Breast epithelium (tissue), 4 donors: Measurements from ENCODE around the gene SLC22A23. TPM values are rescaled to one million over a fixed set of nuclear protein-coding genes. Genes with fewer than 3 reads are reported as not detected.

Source experiments
- DNase-seq, 2 donors: peaks; one replicate each; pipeline ENCODE4 v3.0.0-alpha.2; 2019; ENCODE audit warnings: low spot score in 2 of 2
- H3K27ac ChIP-seq, 2 donors: fragments of 200-600 bp; sonication (generic) in 1 of 2; one replicate each; pipeline ENCODE4 v1.5.1; 2016 to 2019; ENCODE audit warnings: mild to moderate bottlenecking in 1 of 2
- H3K27me3 ChIP-seq, 2 donors: fragments of 200-600 bp; sonication (generic) in 1 of 2; one replicate each; pipeline versions ENCODE4 v1.5.1 to v1.6.0; 2017 to 2019; ENCODE audit warnings: control low read depth in 1 of 2, mild to moderate bottlenecking in 1 of 2
- H3K36me3 ChIP-seq: fragments of 200-600 bp; one replicate; pipeline ENCODE4 v1.5.1; 2019
- H3K4me1 ChIP-seq, 2 donors: fragments of 200-600 bp; sonication (generic); one replicate each; pipeline ENCODE4 v1.5.1; 2016 to 2019; ENCODE audit warnings: control low read depth in 1 of 2
- H3K4me3 ChIP-seq, 3 donors: fragments of 200-600 bp; sonication (generic); 1 replicate in 2 of 3; 2 replicates in 1 of 3; pipeline ENCODE4 v1.5.1; 2016 to 2019; ENCODE audit warnings: mild to moderate bottlenecking in 3 of 3, moderate library complexity in 2 of 3
- H3K9me3 ChIP-seq, 2 donors: fragments of 200-600 bp; sonication (generic) in 1 of 2; one replicate each; pipeline ENCODE4 v1.5.1; 2016 to 2019; ENCODE audit warnings: control low read depth in 1 of 2
- CTCF ChIP-seq, 3 donors: fragments of 450-650 bp; IDR thresholded peaks; one replicate each; pipeline ENCODE4 v1.5.1; 2016 to 2017; ENCODE audit warnings: antibody characterized with exemption in 3 of 3, mild to moderate bottlenecking in 3 of 3, moderate library complexity in 3 of 3
- POLR2A ChIP-seq: fragments of 450-650 bp; IDR thresholded peaks from one replicate; pipeline ENCODE4 v1.6.1; 2016; ENCODE audit warnings: antibody characterized with exemption, mild to moderate bottlenecking, moderate library complexity
- POLR2AphosphoS5 ChIP-seq, 3 donors: sonication (generic); formaldehyde crosslinking; IDR thresholded peaks; one replicate each; pipeline ENCODE4 v1.6.1; 2017; ENCODE audit warnings: antibody characterized with exemption in 3 of 3
- intact Hi-C: fragments of 100-400 bp; cut with DNase I; formaldehyde crosslinking; loops from one replicate; pipeline ENCODE4 v1.15.1; 2023; ENCODE audit warnings: low total_unique reads
- total RNA-seq, 3 donors: library from RNA; depleted of rRNA; stranded (reverse); fragments of >200 nt; gene quantifications; one replicate each; pipeline ENCODE4 v1.1.0, GENCODE V29; 2016

Gene SLC22A23
- total RNA-seq, 3 donors from 2014 or later: 10.9 to 26.3 (median 22.9) TPM

GRCh38 chr6:3501826-3502500 lies 45.1 kb upstream of the SLC22A23 start:
- Histone ChIP-seq H3K27me3 (no peaks in the 10 kb centered on the region), H3K27ac (peak overlapping the region; percentile 42 to 77), H3K9me3 (no peaks in the 10 kb centered on the region), H3K36me3 (no peaks in the 10 kb centered on the region), H3K4me1 (no peaks in the 10 kb centered on the region), H3K4me3 (no peak overlapping the region)
- intact Hi-C loops: loop anchor here (2.0 kb wide), 1 partner anchor 71 kb away; no protein-coding TSS in a partner anchor
- no peak for DNase-seq
- TF ChIP-seq CTCF (IDR thresholded peaks at IDR 0.05) (no peak), POLR2AphosphoS5 (IDR thresholded peaks at IDR 0.05) (no peak), POLR2A (no peak)

- DNase-seq: no peak
- H3K27me3 ChIP-seq: no peaks in the 10 kb centered on the region
- TF ChIP-seq POLR2A (no peak), POLR2AphosphoS5 (IDR thresholded peaks at IDR 0.05) (no peak), CTCF (IDR thresholded peaks at IDR 0.05) (no peak)
- peak overlapping the region in 1 of 3 donors; percentile 10 for H3K4me3 ChIP-seq
- peak overlapping the region; percentile 63 to 77 for H3K27ac ChIP-seq
- H3K9me3 ChIP-seq: no peaks in the 10 kb centered on the region
- no peaks in the 10 kb centered on the region for H3K36me3 ChIP-seq
- H3K4me1 ChIP-seq: no peaks in the 10 kb centered on the region
- intact Hi-C loops: loop anchor here (2.0 kb wide), 1 partner anchor 72 kb away; no protein-coding TSS in a partner anchor
These were observed 43.6 kb upstream of the SLC22A23 start for GRCh38 chr6:3500262-3501014.

- Histone ChIP-seq H3K27ac (peak overlapping the region; percentile 63 to 77), H3K9me3 (no peaks in the 10 kb centered on the region), H3K36me3 (no peaks in the 10 kb centered on the region), H3K27me3 (no peaks in the 10 kb centered on the region), H3K4me3 (no peak overlapping the region), H3K4me1 (no peaks in the 10 kb centered on the region)
- intact Hi-C loops: loop anchor here (2.0 kb wide), 1 partner anchor 73 kb away; no protein-coding TSS in a partner anchor
- DNase-seq: no peak
- TF ChIP-seq CTCF (IDR thresholded peaks at IDR 0.05) (no peak), POLR2A (no peak), POLR2AphosphoS5 (IDR thresholded peaks at IDR 0.05) (no peak)
These were observed 42.8 kb upstream of the SLC22A23 start for GRCh38 chr6:3499603-3500002.

- no peak overlapping the region for H3K27ac ChIP-seq
- no peak for DNase-seq
- no peaks in the 10 kb centered on the region for H3K4me1 ChIP-seq
- H3K4me3 ChIP-seq: no peak overlapping the region
- no peaks in the 10 kb centered on the region for H3K27me3 ChIP-seq
- no peaks in the 10 kb centered on the region for H3K9me3 ChIP-seq
- TF ChIP-seq POLR2AphosphoS5 (IDR thresholded peaks at IDR 0.05) (no peak), POLR2A (no peak), CTCF (IDR thresholded peaks at IDR 0.05) (no peak)
- H3K36me3 ChIP-seq: no peaks in the 10 kb centered on the region
- intact Hi-C loops: no loop called here
These were observed 39.5 kb upstream of the SLC22A23 start for GRCh38 chr6:3496395-3496794.
